GM23248 (cell line): Measurements from ENCODE around the gene SAPCD2.

ENCODE experiments used
- EZH2 ChIP-seq: fragments of 200-600 bp; sonication (generic); IDR thresholded peaks from 2 replicates; pipeline ENCODE4 v1.6.1; 2018; ENCODE audit warnings: antibody characterized with exemption, mild to moderate bottlenecking; ENCODE audit not compliant: insufficient read depth, poor library complexity, severe bottlenecking
- EZH2phosphoT487 ChIP-seq: fragments of 200-600 bp; sonication (generic); IDR thresholded peaks from 2 replicates; pipeline ENCODE4 v1.6.1; 2018; ENCODE audit warnings: antibody characterized with exemption, moderate library complexity, mild to moderate bottlenecking, low read depth; ENCODE audit not compliant: insufficient read depth

GRCh38 chr9:137058521-137059234 is 11.7 kb downstream of the SAPCD2 start:
- no peak for TF ChIP-seq EZH2
- no peak for TF ChIP-seq EZH2phosphoT487
